ENCODE measurements around the gene B3GNT9.

B3GNT9 gene

GRCh38 chr16:67101311-67102082 lies 49.3 kb downstream of the B3GNT9 start:
- Histone ChIP-seq H3K36me3 (ENCODE audit: control insufficient read depth, insufficient read depth, low read length) (no peaks in the 10 kb centered on the region), H3K4me1 (ENCODE audit: control insufficient read depth, insufficient read depth, low read length) (no peaks in the 10 kb centered on the region), H3K9me3 (ENCODE audit: control insufficient read depth, low read length) (no peaks in the 10 kb centered on the region), H3K27ac (ENCODE audit: insufficient read depth, low read depth, low read length, poor library complexity, severe bottlenecking) (no peak overlapping the region), H3K27me3 (ENCODE audit: control insufficient read depth, insufficient read depth, low read length, poor library complexity, severe bottlenecking) (no peaks in the 10 kb centered on the region), H3K4me3 (ENCODE audit: insufficient read depth, low read depth, low read length) (no peak overlapping the region)
- WGBS, 2 experiments = 94 to 98% methylated on average over 4 of the region's 4 CpGs

- Histone ChIP-seq H3K27me3 (ENCODE audit: control insufficient read depth, insufficient read depth, low read length, poor library complexity, severe bottlenecking) (no peaks in the 10 kb centered on the region), H3K4me3 (ENCODE audit: insufficient read depth, low read depth, low read length) (no peak overlapping the region), H3K9me3 (ENCODE audit: control insufficient read depth, low read length) (no peaks in the 10 kb centered on the region), H3K27ac (ENCODE audit: insufficient read depth, low read depth, low read length, poor library complexity, severe bottlenecking) (no peak overlapping the region), H3K4me1 (ENCODE audit: control insufficient read depth, insufficient read depth, low read length) (no peaks in the 10 kb centered on the region), H3K36me3 (ENCODE audit: control insufficient read depth, insufficient read depth, low read length) (no peaks in the 10 kb centered on the region)
- WGBS, 2 experiments = 100% methylated on average over 1 of the region's 1 CpG
Measured at GRCh38 chr16:67100569-67101310, 50.1 kb downstream of the B3GNT9 start.

GRCh38 chr16:67098599-67098998 lies 52.2 kb downstream of the B3GNT9 start:
- WGBS, 2 experiments = 90 to 94% methylated on average over 2 of the region's 2 CpGs
- H3K27me3 ChIP-seq (ENCODE audit: control insufficient read depth, insufficient read depth, low read length, poor library complexity, severe bottlenecking) = no peaks in the 10 kb centered on the region
- no peak overlapping the region for H3K4me3 ChIP-seq (ENCODE audit: insufficient read depth, low read depth, low read length)
- no peaks in the 10 kb centered on the region for H3K36me3 ChIP-seq (ENCODE audit: control insufficient read depth, insufficient read depth, low read length)
- H3K27ac ChIP-seq (ENCODE audit: insufficient read depth, low read depth, low read length, poor library complexity, severe bottlenecking) = no peak overlapping the region
- H3K9me3 ChIP-seq (ENCODE audit: control insufficient read depth, low read length) = no peaks in the 10 kb centered on the region
- no peaks in the 10 kb centered on the region for H3K4me1 ChIP-seq (ENCODE audit: control insufficient read depth, insufficient read depth, low read length)

All from ectodermal cell (in vitro differentiated cells).